ENCODE measurements around the gene VSTM4.

The VSTM4 gene

GRCh38 chr10:49037187-49037586 is 78.1 kb downstream of the VSTM4 start:
- DNase-seq: no peak

- no peak for DNase-seq
Observed at GRCh38 chr10:49036638-49037037, 78.7 kb downstream of the VSTM4 start.

- no peak for DNase-seq
Observed at GRCh38 chr10:49035920-49036319, 79.4 kb downstream of the VSTM4 start.

- no peak for DNase-seq
Observed at GRCh38 chr10:49034925-49035324, 80.4 kb downstream of the VSTM4 start.

GRCh38 chr10:49033939-49034338 is 81.4 kb downstream of the VSTM4 start:
- DNase-seq: no peak

- DNase-seq: no peak
Observed at GRCh38 chr10:49029666-49030065, 85.7 kb downstream of the VSTM4 start.

GRCh38 chr10:49028639-49029038 is 86.7 kb downstream of the VSTM4 start:
- DNase-seq: no peak

- DNase-seq: no peak
Observed at GRCh38 chr10:49025347-49025983, 89.9 kb downstream of the VSTM4 start.

- DNase-seq: no peak
Observed at GRCh38 chr10:49024484-49024883, 90.8 kb downstream of the VSTM4 start.

- DNase-seq: no peak
Observed at GRCh38 chr10:49023752-49024151, 91.6 kb downstream of the VSTM4 start.

GRCh38 chr10:49023071-49023470 is 92.3 kb downstream of the VSTM4 start:
- no peak for DNase-seq

- DNase-seq: no peak
Observed at GRCh38 chr10:49021685-49022084, 93.6 kb downstream of the VSTM4 start.

- no peak for DNase-seq
Observed at GRCh38 chr10:49015700-49016099, 99.6 kb downstream of the VSTM4 start.

GRCh38 chr10:49012603-49013002 is 102.7 kb downstream of the VSTM4 start:
- no peak for DNase-seq

GRCh38 chr10:49011756-49012155 is 103.6 kb downstream of the VSTM4 start:
- no peak for DNase-seq

GRCh38 chr10:49010865-49011264 is 104.5 kb downstream of the VSTM4 start:
- no peak for DNase-seq

- DNase-seq: no peak
Observed at GRCh38 chr10:49010295-49010694, 105.0 kb downstream of the VSTM4 start.

GRCh38 chr10:49009199-49009979 is 105.9 kb downstream of the VSTM4 start:
- no peak for DNase-seq

GRCh38 chr10:49008505-49009198 is 106.7 kb downstream of the VSTM4 start:
- no peak for DNase-seq

GRCh38 chr10:49008091-49008490 is 107.2 kb downstream of the VSTM4 start:
- DNase-seq: no peak

GRCh38 chr10:49007129-49007528 is 108.2 kb downstream of the VSTM4 start:
- no peak for DNase-seq

GRCh38 chr10:49005270-49005669 is 110.1 kb downstream of the VSTM4 start:
- no peak for DNase-seq

GRCh38 chr10:49001870-49002672 is 113.3 kb downstream of the VSTM4 start:
- no peak for DNase-seq
